ENCODE measurements around the gene GRB10. TPM values are rescaled to one million over a fixed set of nuclear protein-coding genes. Genes with fewer than 3 reads are reported as not detected.
A peak's percentile ranks its signal among the peaks of the same experiment; 100 is the strongest.

GRB10 gene
- total and polyA plus RNA-seq, 2 experiments from 2014 or later, result 35.0 to 154 TPM

DNA sequence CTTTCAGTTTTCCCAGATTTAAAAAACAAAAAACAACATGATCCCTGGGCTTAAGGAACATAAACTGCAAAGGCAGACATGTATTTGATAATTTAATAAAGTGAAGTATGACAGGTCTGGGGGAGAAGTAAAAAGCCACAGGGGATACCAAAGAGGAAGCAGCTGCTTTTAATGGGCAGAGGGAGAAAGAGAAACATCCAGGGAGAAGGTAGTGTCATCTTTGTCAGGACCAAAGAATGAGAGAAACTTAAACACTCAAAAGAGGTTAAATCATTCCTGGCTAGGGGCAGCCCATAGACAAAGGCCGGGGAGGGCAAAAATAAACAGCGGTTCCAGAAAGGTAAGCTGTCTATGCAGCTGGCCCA, 94.5 kb downstream of the GRB10 start (continued):
- TF ChIP-seq, protein P1, sequence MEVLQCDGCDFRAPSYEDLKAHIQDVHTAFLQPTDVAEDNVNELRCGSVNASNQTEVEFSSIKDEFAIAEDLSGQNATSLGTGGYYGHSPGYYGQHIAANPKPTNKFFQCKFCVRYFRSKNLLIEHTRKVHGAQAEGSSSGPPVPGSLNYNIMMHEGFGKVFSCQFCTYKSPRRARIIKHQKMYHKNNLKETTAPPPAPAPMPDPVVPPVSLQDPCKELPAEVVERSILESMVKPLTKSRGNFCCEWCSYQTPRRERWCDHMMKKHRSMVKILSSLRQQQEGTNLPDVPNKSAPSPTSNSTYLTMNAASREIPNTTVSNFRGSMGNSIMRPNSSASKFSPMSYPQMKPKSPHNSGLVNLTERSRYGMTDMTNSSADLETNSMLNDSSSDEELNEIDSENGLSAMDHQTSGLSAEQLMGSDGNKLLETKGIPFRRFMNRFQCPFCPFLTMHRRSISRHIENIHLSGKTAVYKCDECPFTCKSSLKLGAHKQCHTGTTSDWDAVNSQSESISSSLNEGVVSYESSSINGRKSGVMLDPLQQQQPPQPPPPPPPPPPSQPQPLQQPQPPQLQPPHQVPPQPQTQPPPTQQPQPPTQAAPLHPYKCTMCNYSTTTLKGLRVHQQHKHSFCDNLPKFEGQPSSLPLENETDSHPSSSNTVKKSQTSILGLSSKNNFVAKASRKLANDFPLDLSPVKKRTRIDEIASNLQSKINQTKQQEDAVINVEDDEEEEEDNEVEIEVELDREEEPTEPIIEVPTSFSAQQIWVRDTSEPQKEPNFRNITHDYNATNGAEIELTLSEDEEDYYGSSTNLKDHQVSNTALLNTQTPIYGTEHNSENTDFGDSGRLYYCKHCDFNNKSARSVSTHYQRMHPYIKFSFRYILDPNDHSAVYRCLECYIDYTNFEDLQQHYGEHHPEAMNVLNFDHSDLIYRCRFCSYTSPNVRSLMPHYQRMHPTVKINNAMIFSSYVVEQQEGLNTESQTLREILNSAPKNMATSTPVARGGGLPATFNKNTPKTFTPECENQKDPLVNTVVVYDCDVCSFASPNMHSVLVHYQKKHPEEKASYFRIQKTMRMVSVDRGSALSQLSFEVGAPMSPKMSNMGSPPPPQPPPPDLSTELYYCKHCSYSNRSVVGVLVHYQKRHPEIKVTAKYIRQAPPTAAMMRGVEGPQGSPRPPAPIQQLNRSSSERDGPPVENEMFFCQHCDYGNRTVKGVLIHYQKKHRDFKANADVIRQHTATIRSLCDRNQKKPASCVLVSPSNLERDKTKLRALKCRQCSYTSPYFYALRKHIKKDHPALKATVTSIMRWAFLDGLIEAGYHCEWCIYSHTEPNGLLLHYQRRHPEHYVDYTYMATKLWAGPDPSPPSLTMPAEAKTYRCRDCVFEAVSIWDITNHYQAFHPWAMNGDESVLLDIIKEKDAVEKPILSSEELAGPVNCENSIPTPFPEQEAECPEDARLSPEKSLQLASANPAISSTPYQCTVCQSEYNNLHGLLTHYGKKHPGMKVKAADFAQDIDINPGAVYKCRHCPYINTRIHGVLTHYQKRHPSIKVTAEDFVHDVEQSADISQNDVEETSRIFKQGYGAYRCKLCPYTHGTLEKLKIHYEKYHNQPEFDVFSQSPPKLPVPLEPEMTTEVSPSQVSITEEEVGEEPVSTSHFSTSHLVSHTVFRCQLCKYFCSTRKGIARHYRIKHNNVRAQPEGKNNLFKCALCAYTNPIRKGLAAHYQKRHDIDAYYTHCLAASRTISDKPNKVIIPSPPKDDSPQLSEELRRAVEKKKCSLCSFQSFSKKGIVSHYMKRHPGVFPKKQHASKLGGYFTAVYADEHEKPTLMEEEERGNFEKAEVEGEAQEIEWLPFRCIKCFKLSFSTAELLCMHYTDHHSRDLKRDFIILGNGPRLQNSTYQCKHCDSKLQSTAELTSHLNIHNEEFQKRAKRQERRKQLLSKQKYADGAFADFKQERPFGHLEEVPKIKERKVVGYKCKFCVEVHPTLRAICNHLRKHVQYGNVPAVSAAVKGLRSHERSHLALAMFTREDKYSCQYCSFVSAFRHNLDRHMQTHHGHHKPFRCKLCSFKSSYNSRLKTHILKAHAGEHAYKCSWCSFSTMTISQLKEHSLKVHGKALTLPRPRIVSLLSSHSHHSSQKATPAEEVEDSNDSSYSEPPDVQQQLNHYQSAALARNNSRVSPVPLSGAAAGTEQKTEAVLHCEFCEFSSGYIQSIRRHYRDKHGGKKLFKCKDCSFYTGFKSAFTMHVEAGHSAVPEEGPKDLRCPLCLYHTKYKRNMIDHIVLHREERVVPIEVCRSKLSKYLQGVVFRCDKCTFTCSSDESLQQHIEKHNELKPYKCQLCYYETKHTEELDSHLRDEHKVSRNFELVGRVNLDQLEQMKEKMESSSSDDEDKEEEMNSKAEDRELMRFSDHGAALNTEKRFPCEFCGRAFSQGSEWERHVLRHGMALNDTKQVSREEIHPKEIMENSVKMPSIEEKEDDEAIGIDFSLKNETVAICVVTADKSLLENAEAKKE (CRISPR knock-in tag; IDR thresholded peaks at IDR 0.05), result no peak
- no peak for TF ChIP-seq JUNB (IDR thresholded peaks at IDR 0.05; ENCODE audit: unreplicated experiment)
- TF ChIP-seq ZNF114 (CRISPR knock-in tag; IDR thresholded peaks at IDR 0.05), result no peak
- TF ChIP-seq, protein P2, sequence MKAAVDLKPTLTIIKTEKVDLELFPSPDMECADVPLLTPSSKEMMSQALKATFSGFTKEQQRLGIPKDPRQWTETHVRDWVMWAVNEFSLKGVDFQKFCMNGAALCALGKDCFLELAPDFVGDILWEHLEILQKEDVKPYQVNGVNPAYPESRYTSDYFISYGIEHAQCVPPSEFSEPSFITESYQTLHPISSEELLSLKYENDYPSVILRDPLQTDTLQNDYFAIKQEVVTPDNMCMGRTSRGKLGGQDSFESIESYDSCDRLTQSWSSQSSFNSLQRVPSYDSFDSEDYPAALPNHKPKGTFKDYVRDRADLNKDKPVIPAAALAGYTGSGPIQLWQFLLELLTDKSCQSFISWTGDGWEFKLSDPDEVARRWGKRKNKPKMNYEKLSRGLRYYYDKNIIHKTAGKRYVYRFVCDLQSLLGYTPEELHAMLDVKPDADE (IDR thresholded peaks at IDR 0.05), result no peak

DNA sequence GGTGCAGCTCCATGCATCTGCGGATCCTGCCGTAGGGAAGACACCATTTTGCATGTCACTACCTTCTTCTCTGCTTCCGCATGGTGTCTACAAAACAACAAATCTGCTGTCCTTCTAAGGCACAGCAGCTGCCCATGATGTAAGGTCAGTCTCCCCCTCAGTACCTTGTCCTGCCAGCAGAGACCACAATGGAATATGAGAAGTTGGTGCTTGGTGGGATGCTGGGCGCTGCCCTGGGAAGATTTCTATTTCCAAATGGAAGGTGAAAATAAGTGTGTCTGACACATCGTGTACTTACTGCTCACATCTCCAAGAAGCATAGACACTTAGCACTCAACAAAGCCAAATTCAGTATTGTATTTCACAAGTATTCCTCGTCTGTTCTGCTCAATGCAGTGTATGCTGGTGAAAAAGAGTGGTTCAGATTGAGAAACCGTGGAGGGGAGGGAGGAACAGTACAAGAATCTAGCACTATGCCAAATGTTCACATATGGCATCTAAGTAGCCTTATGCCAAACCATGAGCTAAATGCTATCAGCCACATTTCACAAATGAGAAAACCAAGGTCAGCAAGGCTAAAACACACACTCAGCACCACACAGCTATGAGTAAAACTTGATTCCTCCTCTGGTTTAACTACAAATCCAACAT, 95.0 kb downstream of the GRB10 start:
- no peak overlapping the region for H3K27ac ChIP-seq (ENCODE audit: low read depth)
- no peak overlapping the region for H3K4me3 ChIP-seq
- no peaks in the 10 kb centered on the region for H3K27me3 ChIP-seq (ENCODE audit: insufficient read depth)
- peaks cover 46% of the 10 kb centered on the region for H4K20me1 ChIP-seq (replicated peaks; ENCODE audit: insufficient read depth)
- H3K36me3 ChIP-seq (ENCODE audit: insufficient read depth), result 0 out of 2 replicates have a peak, but pooled peaks cover 9% of the 10 kb centered on the region
- no peaks in the 10 kb centered on the region for H3K9me3 Mint-ChIP-seq
- H3K9me2 ChIP-seq (ENCODE audit: insufficient read depth), result no peaks in the 10 kb centered on the region
- no peaks in the 10 kb centered on the region for H3K27me3 Mint-ChIP-seq (ENCODE audit: insufficient read depth, low read depth, poor library complexity)
- H3K4me3 Mint-ChIP-seq, result no peak overlapping the region
- peak overlapping the region; percentile 16; the same call in 1 of the 2 replicates for H3K27ac Mint-ChIP-seq
- H3F3A ChIP-seq (replicated peaks; ENCODE audit: low read depth), result no peaks in the 10 kb centered on the region
- ATAC-seq (no peak), DNase-seq (ENCODE audit: low spot score) (no peak)
- no peak overlapping the region for H3K4me2 ChIP-seq
- H3K4me1 Mint-ChIP-seq, result peaks cover 27% of the 10 kb centered on the region
- peaks cover 39% of the 10 kb centered on the region for H3K36me3 Mint-ChIP-seq (ENCODE audit: low read depth)
- peaks cover 67% of the 10 kb centered on the region for H3K79me2 ChIP-seq (replicated peaks; ENCODE audit: insufficient read depth)
- H2AFZ ChIP-seq, result no peak overlapping the region
- peaks cover 24% of the 10 kb centered on the region for H3K4me1 ChIP-seq (ENCODE audit: insufficient read depth)
- TF ChIP-seq, protein P3, sequence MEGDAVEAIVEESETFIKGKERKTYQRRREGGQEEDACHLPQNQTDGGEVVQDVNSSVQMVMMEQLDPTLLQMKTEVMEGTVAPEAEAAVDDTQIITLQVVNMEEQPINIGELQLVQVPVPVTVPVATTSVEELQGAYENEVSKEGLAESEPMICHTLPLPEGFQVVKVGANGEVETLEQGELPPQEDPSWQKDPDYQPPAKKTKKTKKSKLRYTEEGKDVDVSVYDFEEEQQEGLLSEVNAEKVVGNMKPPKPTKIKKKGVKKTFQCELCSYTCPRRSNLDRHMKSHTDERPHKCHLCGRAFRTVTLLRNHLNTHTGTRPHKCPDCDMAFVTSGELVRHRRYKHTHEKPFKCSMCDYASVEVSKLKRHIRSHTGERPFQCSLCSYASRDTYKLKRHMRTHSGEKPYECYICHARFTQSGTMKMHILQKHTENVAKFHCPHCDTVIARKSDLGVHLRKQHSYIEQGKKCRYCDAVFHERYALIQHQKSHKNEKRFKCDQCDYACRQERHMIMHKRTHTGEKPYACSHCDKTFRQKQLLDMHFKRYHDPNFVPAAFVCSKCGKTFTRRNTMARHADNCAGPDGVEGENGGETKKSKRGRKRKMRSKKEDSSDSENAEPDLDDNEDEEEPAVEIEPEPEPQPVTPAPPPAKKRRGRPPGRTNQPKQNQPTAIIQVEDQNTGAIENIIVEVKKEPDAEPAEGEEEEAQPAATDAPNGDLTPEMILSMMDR (conservative IDR thresholded peaks at IDR 0.05; ENCODE audit: low read depth in 2 of 2), result no peak
- no peak for TF ChIP-seq STAT1 (IDR thresholded peaks at IDR 0.05; ENCODE audit: unreplicated experiment)
- TF ChIP-seq POLR2AphosphoS5 (IDR thresholded peaks at IDR 0.05; ENCODE audit: low read depth), result no peak
- no peak for TF ChIP-seq NANOG (IDR thresholded peaks at IDR 0.05; ENCODE audit: borderline replicate concordance)
- TF ChIP-seq, protein P4, sequence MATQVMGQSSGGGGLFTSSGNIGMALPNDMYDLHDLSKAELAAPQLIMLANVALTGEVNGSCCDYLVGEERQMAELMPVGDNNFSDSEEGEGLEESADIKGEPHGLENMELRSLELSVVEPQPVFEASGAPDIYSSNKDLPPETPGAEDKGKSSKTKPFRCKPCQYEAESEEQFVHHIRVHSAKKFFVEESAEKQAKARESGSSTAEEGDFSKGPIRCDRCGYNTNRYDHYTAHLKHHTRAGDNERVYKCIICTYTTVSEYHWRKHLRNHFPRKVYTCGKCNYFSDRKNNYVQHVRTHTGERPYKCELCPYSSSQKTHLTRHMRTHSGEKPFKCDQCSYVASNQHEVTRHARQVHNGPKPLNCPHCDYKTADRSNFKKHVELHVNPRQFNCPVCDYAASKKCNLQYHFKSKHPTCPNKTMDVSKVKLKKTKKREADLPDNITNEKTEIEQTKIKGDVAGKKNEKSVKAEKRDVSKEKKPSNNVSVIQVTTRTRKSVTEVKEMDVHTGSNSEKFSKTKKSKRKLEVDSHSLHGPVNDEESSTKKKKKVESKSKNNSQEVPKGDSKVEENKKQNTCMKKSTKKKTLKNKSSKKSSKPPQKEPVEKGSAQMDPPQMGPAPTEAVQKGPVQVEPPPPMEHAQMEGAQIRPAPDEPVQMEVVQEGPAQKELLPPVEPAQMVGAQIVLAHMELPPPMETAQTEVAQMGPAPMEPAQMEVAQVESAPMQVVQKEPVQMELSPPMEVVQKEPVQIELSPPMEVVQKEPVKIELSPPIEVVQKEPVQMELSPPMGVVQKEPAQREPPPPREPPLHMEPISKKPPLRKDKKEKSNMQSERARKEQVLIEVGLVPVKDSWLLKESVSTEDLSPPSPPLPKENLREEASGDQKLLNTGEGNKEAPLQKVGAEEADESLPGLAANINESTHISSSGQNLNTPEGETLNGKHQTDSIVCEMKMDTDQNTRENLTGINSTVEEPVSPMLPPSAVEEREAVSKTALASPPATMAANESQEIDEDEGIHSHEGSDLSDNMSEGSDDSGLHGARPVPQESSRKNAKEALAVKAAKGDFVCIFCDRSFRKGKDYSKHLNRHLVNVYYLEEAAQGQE (IDR thresholded peaks at IDR 0.05; ENCODE audit: unreplicated experiment), result no peak
- TF ChIP-seq, protein P2 (IDR thresholded peaks at IDR 0.05), result no peak
- no peak for TF ChIP-seq ZNF114 (CRISPR knock-in tag; IDR thresholded peaks at IDR 0.05)

Data from GM23338 (cell line).